A549 (cell line): ENCODE data around the gene HMGCLL1. TPM values are rescaled to one million over a fixed set of nuclear protein-coding genes. Genes with fewer than 3 reads are reported as not detected.

Source experiments
- ATAC-seq, 2 experiments: fragments of 200-7000 bp in 1 of 2; fragments of >200 bp in 1 of 2; cut with Nextera tagmentation in 1 of 2; cut with Tn5 transposase in 1 of 2; 3 replicates each; pipeline versions ENCODE4 v1.8.0 to v1.9.1; 2018 to 2020; ENCODE audit warnings: mild to moderate bottlenecking in 1 of 2, moderate library complexity in 1 of 2
- CTCF ChIA-PET: fragments of 300-600 bp; sonication (Branson Sonifier 250); formaldehyde crosslinking; extraction: SDS; loops from one replicate; lab custom pipeline; 2021; ENCODE audit warnings: antibody characterized with exemption, inconsistent platforms; lab: Yijun Ruan, JAX
- POLR2A ChIA-PET: fragments of 350-600 bp; formaldehyde crosslinking; extraction: SDS; loops from one replicate; lab custom pipeline; 2021; ENCODE audit warnings: antibody characterized with exemption, inconsistent platforms; lab: Yijun Ruan, JAX
- DNase-seq, 2 experiments: peaks; one replicate each; pipeline versions ENCODE4 v3.0.0 to v3.0.0-alpha.2; 2011 to 2016; ENCODE audit warnings: low read depth in 1 of 2, low spot score in 1 of 2
- FAIRE-seq: peaks from 2 replicates; lab custom pipeline; 2011; peaks lifted over from hg19 to GRCh38; lab: Jason Lieb, UNC
- H3K27ac ChIP-seq, 2 experiments: fragments of >200 bp; sonication (Bioruptor Twin); formaldehyde crosslinking; 3 replicates each; pipeline ENCODE4 v1.5.1; 2016 to 2017
- H3K4me1 ChIP-seq: fragments of >200 bp; sonication (Bioruptor Twin); formaldehyde crosslinking; 3 replicates; pipeline ENCODE4 v1.6.1; 2016
- H3K4me2 ChIP-seq: fragments of >200 bp; sonication (Bioruptor Twin); formaldehyde crosslinking; 3 replicates; pipeline ENCODE4 v1.6.1; 2016
- H3K4me3 ChIP-seq: fragments of >200 bp; sonication (Bioruptor Twin); formaldehyde crosslinking; 3 replicates; pipeline ENCODE4 v1.5.1; 2016
- H3K9me3 ChIP-seq: fragments of >200 bp; sonication (Bioruptor Twin); formaldehyde crosslinking; 3 replicates; pipeline ENCODE4 v1.6.1; 2016
- ATOH8 ChIP-seq: fragments of 250-450 bp; sonication (Bioruptor Pico); IDR thresholded peaks from 2 replicates; pipeline ENCODE4 v1.5.0; 2020; ENCODE audit warnings: low read depth, mild to moderate bottlenecking, moderate library complexity
- CHD2 ChIP-seq: fragments of 150-350 bp; IDR thresholded peaks from 2 replicates; pipeline ENCODE4 v1.6.1; 2014; ENCODE audit warnings: low read length; ENCODE audit not compliant: partially characterized antibody
- CHD4 ChIP-seq: fragments of 200-600 bp; sonication (generic); IDR thresholded peaks from 2 replicates; pipeline ENCODE4 v1.6.1; 2016; ENCODE audit warnings: antibody characterized with exemption, mild to moderate bottlenecking, borderline replicate concordance
- CTCF ChIP-seq: fragments of >200 bp; sonication (Bioruptor Twin); formaldehyde crosslinking; IDR thresholded peaks from 3 replicates; pipeline ENCODE4 v1.5.1; 2016
- FOSB ChIP-seq: fragments of 250-450 bp; sonication (Bioruptor Pico); IDR thresholded peaks from 2 replicates; pipeline ENCODE4 v1.5.0; 2020; ENCODE audit warnings: mild to moderate bottlenecking, moderate library complexity
- JUNB ChIP-seq: fragments of >200 bp; sonication (Bioruptor Twin); formaldehyde crosslinking; IDR thresholded peaks from 2 replicates; pipeline ENCODE4 v1.6.1; 2016
- KDM1A ChIP-seq: fragments of 200-600 bp; sonication (generic); IDR thresholded peaks from 2 replicates; pipeline ENCODE4 v1.6.1; 2016; ENCODE audit warnings: low read depth, mild to moderate bottlenecking
- MAZ ChIP-seq: fragments of 150-350 bp; IDR thresholded peaks from 2 replicates; pipeline ENCODE4 v1.6.1; 2014; ENCODE audit warnings: antibody characterized with exemption, low read depth, low read length, borderline replicate concordance
- MYC ChIP-seq: IDR thresholded peaks from 2 replicates; pipeline ENCODE4 v1.6.1; 2012; ENCODE audit warnings: mild to moderate bottlenecking, inconsistent platforms, low read length, improper control_type of control experiment, borderline replicate concordance
- NFE2L2 ChIP-seq: fragments of 150-350 bp; conservative IDR thresholded peaks from 2 replicates; pipeline ENCODE4 v1.6.1; 2014; ENCODE audit warnings: low read length
- POLR2AphosphoS2 ChIP-seq: conservative IDR thresholded peaks from 2 replicates; pipeline ENCODE4 v1.6.1; 2012; ENCODE audit warnings: low read length, improper control_type of control experiment, inconsistent platforms
- RAD21 ChIP-seq, 2 experiments: fragments of >200 bp in 1 of 2; sonication (Bioruptor Twin) in 1 of 2; formaldehyde crosslinking in 1 of 2; IDR thresholded peaks in 1 of 2; conservative IDR thresholded peaks in 1 of 2; 2 replicates in 1 of 2; 3 replicates in 1 of 2; pipeline ENCODE4 v1.6.1; 2012 to 2018; ENCODE audit warnings: inconsistent platforms in 1 of 2
- RARB ChIP-seq: fragments of 250-450 bp; sonication (Bioruptor Pico); IDR thresholded peaks from 2 replicates; pipeline ENCODE4 v1.8.0; 2021; ENCODE audit warnings: mild to moderate bottlenecking, moderate library complexity
- RCOR1 ChIP-seq: fragments of 150-350 bp; IDR thresholded peaks from 2 replicates; pipeline ENCODE4 v1.6.1; 2014; ENCODE audit warnings: antibody characterized with exemption, low read length, low read depth
- RNF2 ChIP-seq: fragments of 200-600 bp; sonication (generic); IDR thresholded peaks from 2 replicates; pipeline ENCODE4 v1.6.1; 2016; ENCODE audit warnings: low read depth, mild to moderate bottlenecking, antibody characterized with exemption, moderate library complexity, borderline replicate concordance
- SMC3 ChIP-seq: fragments of >200 bp; sonication (Bioruptor Twin); formaldehyde crosslinking; IDR thresholded peaks from 3 replicates; pipeline ENCODE4 v1.6.1; 2018; ENCODE audit warnings: inconsistent platforms
- ZC3H11A ChIP-seq: fragments of 450-650 bp; IDR thresholded peaks from 2 replicates; pipeline ENCODE4 v1.6.1; 2014; ENCODE audit warnings: antibody characterized with exemption, mild to moderate bottlenecking
- ZFP36 ChIP-seq: fragments of 450-650 bp; IDR thresholded peaks from 2 replicates; pipeline ENCODE4 v1.6.1; 2014; ENCODE audit warnings: borderline replicate concordance; ENCODE audit not compliant: partially characterized antibody
- WGBS: methylation state at CpG from one replicate; pipeline ENCODE4 v1.1.6; 2017; ENCODE audit errors: missing lambda C conversion rate; 5-methylcytosine and 5-hydroxymethylcytosine counted together
- polyA plus RNA-seq, 4 experiments: library from polyadenylated mRNA; depleted of rRNA in 3 of 4; stranded (reverse); fragments of >200 nt; fragmentation: RNase III in 1 of 4; extraction: RNeasy Plus Mini Kit Qiagen cat#74134 plus additional on column Dnase treatment in 1 of 4; gene quantifications; 2 replicates in 3 of 4; 3 replicates in 1 of 4; pipeline ENCODE4 v1.2.3, GENCODE V29; 2011 to 2017
- TF ChIP-seq, protein P1 (sequence below): fragments of 450-650 bp; IDR thresholded peaks from 2 replicates; pipeline ENCODE4 v1.6.1; 2014; ENCODE audit warnings: antibody characterized with exemption
- TF ChIP-seq, protein P2 (sequence below): fragments of >200 bp; sonication (Bioruptor Twin); formaldehyde crosslinking; IDR thresholded peaks from 3 replicates; pipeline ENCODE4 v1.6.1; 2016

HMGCLL1 gene
- polyA plus RNA-seq, 2 of the 4 experiments (the other 2 are of a cell fraction), result 0.28 to 0.78 TPM

GRCh38 chr6:55617272-55617671 lies 38.3 kb upstream of the HMGCLL1 start:
- TF ChIP-seq RNF2, result no peak
- no peak for TF ChIP-seq POLR2AphosphoS2
- TF ChIP-seq RCOR1, result no peak
- no peak for TF ChIP-seq RARB (CRISPR knock-in tag)
- TF ChIP-seq MAZ, result no peak
- TF ChIP-seq CTCF, result peak; percentile 33
- TF ChIP-seq ATOH8 (CRISPR knock-in tag), result no peak
- no peak for TF ChIP-seq CHD4
- TF ChIP-seq, protein P1, sequence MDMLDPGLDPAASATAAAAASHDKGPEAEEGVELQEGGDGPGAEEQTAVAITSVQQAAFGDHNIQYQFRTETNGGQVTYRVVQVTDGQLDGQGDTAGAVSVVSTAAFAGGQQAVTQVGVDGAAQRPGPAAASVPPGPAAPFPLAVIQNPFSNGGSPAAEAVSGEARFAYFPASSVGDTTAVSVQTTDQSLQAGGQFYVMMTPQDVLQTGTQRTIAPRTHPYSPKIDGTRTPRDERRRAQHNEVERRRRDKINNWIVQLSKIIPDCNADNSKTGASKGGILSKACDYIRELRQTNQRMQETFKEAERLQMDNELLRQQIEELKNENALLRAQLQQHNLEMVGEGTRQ, result no peak
- TF ChIP-seq, protein P2, sequence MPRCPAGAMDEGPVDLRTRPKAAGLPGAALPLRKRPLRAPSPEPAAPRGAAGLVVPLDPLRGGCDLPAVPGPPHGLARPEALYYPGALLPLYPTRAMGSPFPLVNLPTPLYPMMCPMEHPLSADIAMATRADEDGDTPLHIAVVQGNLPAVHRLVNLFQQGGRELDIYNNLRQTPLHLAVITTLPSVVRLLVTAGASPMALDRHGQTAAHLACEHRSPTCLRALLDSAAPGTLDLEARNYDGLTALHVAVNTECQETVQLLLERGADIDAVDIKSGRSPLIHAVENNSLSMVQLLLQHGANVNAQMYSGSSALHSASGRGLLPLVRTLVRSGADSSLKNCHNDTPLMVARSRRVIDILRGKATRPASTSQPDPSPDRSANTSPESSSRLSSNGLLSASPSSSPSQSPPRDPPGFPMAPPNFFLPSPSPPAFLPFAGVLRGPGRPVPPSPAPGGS, result no peak
- TF ChIP-seq RAD21 (conservative IDR thresholded peaks at IDR 0.05 in 1 of 2, IDR thresholded peaks at IDR 0.05 in 1 of 2), result peak; percentile 41 to 57; a peak in 4 of 5 replicates
- peak; percentile 55 for TF ChIP-seq SMC3
- TF ChIP-seq CHD2, result no peak
- H3K4me3 ChIP-seq, result no peak overlapping the region
- ChIA-PET CTCF (interaction anchor here (0.7 to 1.2 kb wide), 2 partner anchors 94 to 267 kb away, joined by 3 read pairs; no protein-coding TSS in a partner anchor), POLR2A (no interaction called here)
- H3K4me1 ChIP-seq, result no peaks in the 10 kb centered on the region
- 85% methylated on average over 5 of the region's 5 CpGs for WGBS
- no peak overlapping the region for H3K4me2 ChIP-seq
- no peaks in the 10 kb centered on the region for H3K9me3 ChIP-seq
- peak in 1 of 2 experiments; percentile 73; a peak in 3 of 6 replicates for ATAC-seq
- no peak overlapping the region for H3K27ac ChIP-seq
- DNase-seq, result peak in 1 of 2 experiments; percentile 32
- no peak for FAIRE-seq

DNA sequence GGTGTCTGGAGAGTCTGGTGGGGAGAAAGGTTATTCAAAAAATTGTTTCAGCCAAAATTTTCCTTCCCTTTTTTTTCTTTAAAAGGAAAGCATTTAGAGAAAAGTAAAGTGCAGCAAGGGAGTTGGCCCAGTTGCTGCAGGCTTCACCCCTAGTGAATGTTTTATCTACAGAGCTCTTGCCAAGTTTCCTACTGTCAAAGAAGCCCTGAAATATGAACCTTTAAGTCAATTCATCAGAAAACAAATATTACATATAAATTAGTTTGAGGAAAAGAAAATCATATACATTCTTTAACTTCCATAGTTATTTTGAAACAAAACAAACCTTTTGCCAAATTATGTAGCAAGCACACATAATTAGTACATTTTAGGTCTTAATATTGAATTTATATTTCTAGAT lies 25.0 kb upstream of the HMGCLL1 start:
- DNase-seq, result no peak
- POLR2A ChIA-PET, result no interaction called here
- H3K4me2 ChIP-seq, result peak overlapping the region; percentile 16; the same call in 1 of the 3 replicates
- H3K27ac ChIP-seq, result no peak overlapping the region
- no peak overlapping the region for H3K4me3 ChIP-seq
- TF ChIP-seq RARB (CRISPR knock-in tag), result no peak
- TF ChIP-seq JUNB, result no peak
- TF ChIP-seq ZC3H11A, result no peak
- TF ChIP-seq KDM1A, result no peak
- no peak for TF ChIP-seq MAZ
- no peak for TF ChIP-seq MYC
- TF ChIP-seq NFE2L2, result no peak
- no peak for TF ChIP-seq ZFP36
- TF ChIP-seq CTCF, result no peak
- no peak for TF ChIP-seq CHD4
- TF ChIP-seq, protein P2, result no peak
- no peak for TF ChIP-seq FOSB (CRISPR knock-in tag)
- TF ChIP-seq, all 56 proteins: peak for 0
- CTCF ChIA-PET, result no interaction called here
- FAIRE-seq (no peak), ATAC-seq (no peak)
- Histone ChIP-seq H3K9me3 (no peaks in the 10 kb centered on the region), H3K4me1 (peaks cover 4% of the 10 kb centered on the region; the same call in 1 of the 3 replicates)
